Vagina (tissue), 2 donors: ENCODE results near the gene DIAPH2.

Source experiments
- POLR2A ChIP-seq, 2 donors: fragments of 450-650 bp; IDR thresholded peaks; one replicate each; pipeline ENCODE4 v1.6.1; 2017; ENCODE audit warnings: antibody characterized with exemption in 2 of 2, mild to moderate bottlenecking in 2 of 2, moderate library complexity in 2 of 2
- TF ChIP-seq, protein P1 (sequence below), 3 experiments: fragments of 450-650 bp in 2 of 3; fragments of 200-600 bp in 1 of 3; sonication (generic) in 1 of 3; IDR thresholded peaks; one replicate each; pipeline ENCODE4 v1.5.1; 2017 to 2019; ENCODE audit warnings: antibody characterized with exemption in 3 of 3, mild to moderate bottlenecking in 2 of 3, moderate library complexity in 2 of 3

DNA sequence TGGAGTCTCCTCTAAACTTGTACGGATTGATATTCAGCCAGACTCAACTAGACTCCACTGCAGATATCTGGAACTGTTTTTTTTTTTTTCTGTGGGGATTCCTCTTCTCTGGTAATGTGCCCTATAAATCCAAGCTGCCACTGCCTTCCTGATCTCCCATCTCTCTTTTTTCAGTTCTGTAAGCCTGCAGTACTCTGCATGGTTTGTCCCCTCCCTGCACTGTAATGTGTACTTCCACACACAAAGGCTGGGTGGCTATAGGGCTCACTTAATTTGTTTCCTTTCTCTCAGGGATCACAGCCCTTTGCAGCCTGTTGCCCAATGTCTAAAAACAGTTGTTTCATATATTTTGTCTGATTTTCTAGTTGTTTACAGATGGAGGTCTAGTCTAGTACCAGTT lies 114.3 kb downstream of the DIAPH2 start:
- TF ChIP-seq, protein P1, sequence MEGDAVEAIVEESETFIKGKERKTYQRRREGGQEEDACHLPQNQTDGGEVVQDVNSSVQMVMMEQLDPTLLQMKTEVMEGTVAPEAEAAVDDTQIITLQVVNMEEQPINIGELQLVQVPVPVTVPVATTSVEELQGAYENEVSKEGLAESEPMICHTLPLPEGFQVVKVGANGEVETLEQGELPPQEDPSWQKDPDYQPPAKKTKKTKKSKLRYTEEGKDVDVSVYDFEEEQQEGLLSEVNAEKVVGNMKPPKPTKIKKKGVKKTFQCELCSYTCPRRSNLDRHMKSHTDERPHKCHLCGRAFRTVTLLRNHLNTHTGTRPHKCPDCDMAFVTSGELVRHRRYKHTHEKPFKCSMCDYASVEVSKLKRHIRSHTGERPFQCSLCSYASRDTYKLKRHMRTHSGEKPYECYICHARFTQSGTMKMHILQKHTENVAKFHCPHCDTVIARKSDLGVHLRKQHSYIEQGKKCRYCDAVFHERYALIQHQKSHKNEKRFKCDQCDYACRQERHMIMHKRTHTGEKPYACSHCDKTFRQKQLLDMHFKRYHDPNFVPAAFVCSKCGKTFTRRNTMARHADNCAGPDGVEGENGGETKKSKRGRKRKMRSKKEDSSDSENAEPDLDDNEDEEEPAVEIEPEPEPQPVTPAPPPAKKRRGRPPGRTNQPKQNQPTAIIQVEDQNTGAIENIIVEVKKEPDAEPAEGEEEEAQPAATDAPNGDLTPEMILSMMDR (IDR thresholded peaks at IDR 0.05) = no peak
- no peak for TF ChIP-seq POLR2A (IDR thresholded peaks at IDR 0.05)
